CD14-positive monocyte (primary cell): ENCODE data around the gene SGCE. TPM values are rescaled to one million over a fixed set of nuclear protein-coding genes. Genes with fewer than 3 reads are reported as not detected.

Source experiments
- DNase-seq, 3 donors: peaks; one replicate each; pipeline ENCODE4 v3.0.0-alpha.2; 2011 to 2022
- H2AFZ ChIP-seq: 2 replicates; pipeline ENCODE4 v1.6.0; 2012; ENCODE audit warnings: mild to moderate bottlenecking, low read depth, low read length, inconsistent platforms; ENCODE audit not compliant: insufficient read depth, poor library complexity, severe bottlenecking
- H3K27ac ChIP-seq, 2 donors: 1 replicate in 1 of 2; 2 replicates in 1 of 2; pipeline ENCODE4 v1.5.1; 2012 to 2013; ENCODE audit warnings: low read length in 2 of 2, control low read depth in 1 of 2, inconsistent platforms in 1 of 2, low read depth in 1 of 2, mild to moderate bottlenecking in 1 of 2
- H3K27me3 ChIP-seq, 2 donors: one replicate each; pipeline versions ENCODE4 v1.6.0 to v1.6.1; 2011 to 2013; ENCODE audit warnings: low read length in 2 of 2; ENCODE audit not compliant: control insufficient read depth in 2 of 2, insufficient read depth in 2 of 2
- H3K36me3 ChIP-seq, 2 donors: replicated peaks in 1 of 2; 1 replicate in 1 of 2; 2 replicates in 1 of 2; pipeline versions ENCODE4 v1.5.1 to v1.6.1; 2012 to 2013; ENCODE audit warnings: low read length in 2 of 2, control low read depth in 1 of 2, inconsistent platforms in 1 of 2, mild to moderate bottlenecking in 1 of 2; ENCODE audit not compliant: insufficient read depth in 2 of 2, control insufficient read depth in 1 of 2
- H3K4me1 ChIP-seq, 2 donors: 1 replicate in 1 of 2; 2 replicates in 1 of 2; pipeline versions ENCODE4 v1.5.1 to v1.6.1; 2012 to 2013; ENCODE audit warnings: low read length in 2 of 2, control low read depth in 1 of 2, inconsistent platforms in 1 of 2, mild to moderate bottlenecking in 1 of 2, moderate library complexity in 1 of 2; ENCODE audit not compliant: insufficient read depth in 2 of 2, control insufficient read depth in 1 of 2
- H3K4me2 ChIP-seq: replicated peaks from 2 replicates; pipeline ENCODE3; 2012; ENCODE audit warnings: low read length, moderate library complexity, mild to moderate bottlenecking; ENCODE audit not compliant: poor library complexity, severe bottlenecking; ENCODE audit errors: extremely low read depth
- H3K4me3 ChIP-seq, 3 experiments: fragments of 200-600 bp in 1 of 3; sonication (generic) in 1 of 3; replicated peaks in 1 of 3; 1 replicate in 2 of 3; 2 replicates in 1 of 3; pipeline ENCODE4 v1.5.1; 2011 to 2013; ENCODE audit warnings: low read length in 3 of 3, mild to moderate bottlenecking in 3 of 3, control low read depth in 2 of 3, low read depth in 2 of 3, inconsistent platforms in 1 of 3, moderate library complexity in 1 of 3
- H3K79me2 ChIP-seq: 2 replicates; pipeline ENCODE4 v1.6.0; 2012; ENCODE audit warnings: mild to moderate bottlenecking, control low read depth, inconsistent platforms, low read length, moderate library complexity; ENCODE audit not compliant: insufficient read depth
- H3K9ac ChIP-seq: 2 replicates; pipeline ENCODE4 v1.6.0; 2017; ENCODE audit warnings: low read length, mild to moderate bottlenecking; ENCODE audit not compliant: insufficient read depth, poor library complexity, severe bottlenecking
- H3K9me3 ChIP-seq, 2 donors: replicated peaks in 1 of 2; 1 replicate in 1 of 2; 2 replicates in 1 of 2; pipeline versions ENCODE4 v1.5.1 to v1.6.1; 2012 to 2013; ENCODE audit warnings: low read length in 2 of 2, control low read depth in 1 of 2; ENCODE audit not compliant: control insufficient read depth in 1 of 2, insufficient read depth in 1 of 2
- H4K20me1 ChIP-seq: 2 replicates; pipeline ENCODE4 v1.6.0; 2012; ENCODE audit warnings: mild to moderate bottlenecking, low read length, control low read depth, moderate library complexity; ENCODE audit not compliant: insufficient read depth
- H3K27ac Mint-ChIP-seq, 7 donors: one replicate each; pipeline ENCODE4 v1.8.0; 2020; ENCODE audit warnings: mild to moderate bottlenecking in 7 of 7, mixed read lengths in 7 of 7, moderate library complexity in 6 of 7, inconsistent platforms in 2 of 7
- H3K27me3 Mint-ChIP-seq, 3 donors: one replicate each; pipeline ENCODE4 v1.8.0; 2021 to 2022; ENCODE audit warnings: low read depth in 3 of 3, mild to moderate bottlenecking in 3 of 3, mixed read lengths in 3 of 3, moderate library complexity in 3 of 3, inconsistent platforms in 1 of 3
- H3K36me3 Mint-ChIP-seq, 2 donors: one replicate each; pipeline ENCODE4 v1.8.0; 2020; ENCODE audit warnings: mixed read lengths in 2 of 2, inconsistent platforms in 1 of 2, mild to moderate bottlenecking in 1 of 2
- H3K4me1 Mint-ChIP-seq: one replicate; pipeline ENCODE4 v1.8.0; 2020; ENCODE audit warnings: mild to moderate bottlenecking, mixed read lengths
- H3K4me3 Mint-ChIP-seq, 2 donors: one replicate each; pipeline ENCODE4 v1.8.0; 2020; ENCODE audit warnings: mild to moderate bottlenecking in 2 of 2, mixed read lengths in 2 of 2, moderate library complexity in 1 of 2
- H3K9me3 Mint-ChIP-seq, 7 donors: one replicate each; pipeline ENCODE4 v1.8.0; 2020 to 2022; ENCODE audit warnings: mixed read lengths in 7 of 7, mild to moderate bottlenecking in 6 of 7, moderate library complexity in 6 of 7, inconsistent platforms in 2 of 7
- WGBS: methylation state at CpG from one replicate; pipeline ENCODE4 v1.1.5; 2013; ENCODE audit warnings: missing lambda C conversion rate; ENCODE audit not compliant: insufficient coverage; 5-methylcytosine and 5-hydroxymethylcytosine counted together
- intact Hi-C, 2 donors: fragments of 100-400 bp; cut with micrococcal nuclease; formaldehyde crosslinking; loops; one replicate each; pipeline versions ENCODE4 v1.15.0 to v1.15.1; 2023
- polyA plus RNA-seq, 3 donors: library from polyadenylated mRNA; depleted of rRNA in 1 of 3; unstranded in 2 of 3; stranded (reverse) in 1 of 3; fragments of 300-500 nt in 2 of 3; fragments of >200 nt in 1 of 3; fragmentation: Illumina TruSeq in 2 of 3; gene quantifications; 1 replicate in 2 of 3; 2 replicates in 1 of 3; pipeline ENCODE4 v1.2.3, GENCODE V29; 2012 to 2021
- TF ChIP-seq, protein P1 (sequence below): fragments of 200-600 bp; IDR thresholded peaks from one replicate; pipeline ENCODE4 v1.8.0; 2022; ENCODE audit warnings: antibody characterized with exemption, mild to moderate bottlenecking

The SGCE gene
- polyA plus RNA-seq, 3 donors: not detected

- Histone ChIP-seq H3K4me1 (no peaks in the 10 kb centered on the region), H3K27me3 (no peaks in the 10 kb centered on the region), H3K4me3 (no peak overlapping the region), H3K9me3 (no peaks in the 10 kb centered on the region), H3K79me2 (no peaks in the 10 kb centered on the region), H2AFZ (no peak overlapping the region), H3K36me3 (no peaks in the 10 kb centered on the region), H3K4me2 (no peak overlapping the region), H4K20me1 (no peaks in the 10 kb centered on the region), H3K9ac (no peak overlapping the region), H3K27ac (no peak overlapping the region)
- 96% methylated on average over 3 of the region's 5 CpGs for whole genome bisulfite sequencing
- intact Hi-C loops: no loop called here
- H3K27ac Mint-ChIP-seq: no peak overlapping the region
- H3K4me3 Mint-ChIP-seq: no peak overlapping the region
- H3K36me3 Mint-ChIP-seq: no peaks in the 10 kb centered on the region
- H3K9me3 Mint-ChIP-seq: no peaks in the 10 kb centered on the region
- no peak for DNase-seq
- no peaks in the 10 kb centered on the region for H3K4me1 Mint-ChIP-seq
- TF ChIP-seq, protein P1, sequence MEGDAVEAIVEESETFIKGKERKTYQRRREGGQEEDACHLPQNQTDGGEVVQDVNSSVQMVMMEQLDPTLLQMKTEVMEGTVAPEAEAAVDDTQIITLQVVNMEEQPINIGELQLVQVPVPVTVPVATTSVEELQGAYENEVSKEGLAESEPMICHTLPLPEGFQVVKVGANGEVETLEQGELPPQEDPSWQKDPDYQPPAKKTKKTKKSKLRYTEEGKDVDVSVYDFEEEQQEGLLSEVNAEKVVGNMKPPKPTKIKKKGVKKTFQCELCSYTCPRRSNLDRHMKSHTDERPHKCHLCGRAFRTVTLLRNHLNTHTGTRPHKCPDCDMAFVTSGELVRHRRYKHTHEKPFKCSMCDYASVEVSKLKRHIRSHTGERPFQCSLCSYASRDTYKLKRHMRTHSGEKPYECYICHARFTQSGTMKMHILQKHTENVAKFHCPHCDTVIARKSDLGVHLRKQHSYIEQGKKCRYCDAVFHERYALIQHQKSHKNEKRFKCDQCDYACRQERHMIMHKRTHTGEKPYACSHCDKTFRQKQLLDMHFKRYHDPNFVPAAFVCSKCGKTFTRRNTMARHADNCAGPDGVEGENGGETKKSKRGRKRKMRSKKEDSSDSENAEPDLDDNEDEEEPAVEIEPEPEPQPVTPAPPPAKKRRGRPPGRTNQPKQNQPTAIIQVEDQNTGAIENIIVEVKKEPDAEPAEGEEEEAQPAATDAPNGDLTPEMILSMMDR: no peak
- H3K27me3 Mint-ChIP-seq: peaks cover 1 to 3% (median 1%) of the 10 kb centered on the region in 3 donors
Measured at GRCh38 chr7:94632338-94633013, 23.5 kb downstream of the SGCE start.

DNA sequence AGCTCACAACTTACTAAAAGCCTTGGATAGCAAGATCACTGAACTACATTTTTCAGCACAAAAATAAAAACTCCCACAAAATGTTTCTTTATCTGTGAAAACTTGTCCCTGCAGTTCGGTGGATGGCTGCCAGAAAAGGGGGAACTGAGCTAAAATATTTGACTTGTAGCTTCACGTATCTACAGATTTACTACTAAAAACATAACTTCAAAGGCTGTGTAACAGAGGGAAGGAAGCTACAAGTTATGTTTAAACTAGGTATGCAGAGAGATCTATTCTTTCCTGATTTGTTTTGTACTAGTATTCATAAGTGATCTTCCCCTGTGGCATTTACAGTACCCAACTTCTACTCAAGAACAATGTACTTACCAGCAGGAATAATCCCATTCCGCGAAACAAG, 25.1 kb downstream of the SGCE start:
- Histone ChIP-seq H3K27ac (no peak overlapping the region), H3K4me3 (no peak overlapping the region), H3K4me2 (no peak overlapping the region), H3K27me3 (no peaks in the 10 kb centered on the region), H3K9ac (no peak overlapping the region), H4K20me1 (no peaks in the 10 kb centered on the region), H2AFZ (no peak overlapping the region), H3K4me1 (no peaks in the 10 kb centered on the region), H3K9me3 (no peaks in the 10 kb centered on the region), H3K36me3 (no peaks in the 10 kb centered on the region), H3K79me2 (no peaks in the 10 kb centered on the region)
- intact Hi-C loops: no loop called here
- Mint-ChIP-seq H3K27me3 (peaks cover 1 to 3% (median 1%) of the 10 kb centered on the region in 3 donors), H3K9me3 (no peaks in the 10 kb centered on the region), H3K27ac (no peak overlapping the region), H3K36me3 (no peaks in the 10 kb centered on the region), H3K4me3 (no peak overlapping the region), H3K4me1 (no peaks in the 10 kb centered on the region)
- DNase-seq: no peak
- TF ChIP-seq, protein P1: no peak
- WGBS: no CpG with 5 or more reads among the region's 4 CpGs
